T-helper 1 cell treated with Interleukin-12 subunit alpha and Interleukin-12 subunit beta and Interleukin-4 antibody, amounts not matched to agents 30 μg/mL and 1 μg/mL, for 36 hours (primary cell): ENCODE results near the gene RAB23.
A peak's percentile ranks its signal among the peaks of the same experiment; 100 is the strongest.

Experiments used
- H3K27ac Mint-ChIP-seq: one replicate; pipeline ENCODE4 v1.8.0; 2021; ENCODE audit warnings: mild to moderate bottlenecking, mixed read lengths
- H3K27me3 Mint-ChIP-seq: one replicate; pipeline ENCODE4 v1.8.0; 2021; ENCODE audit warnings: low read depth, mixed read lengths
- H3K36me3 Mint-ChIP-seq: one replicate; pipeline ENCODE4 v1.8.0; 2021; ENCODE audit warnings: low read depth, mixed read lengths
- H3K4me1 Mint-ChIP-seq: one replicate; pipeline ENCODE4 v1.8.0; 2021; ENCODE audit warnings: low read depth, mixed read lengths
- H3K4me3 Mint-ChIP-seq: one replicate; pipeline ENCODE4 v1.8.0; 2021; ENCODE audit warnings: mild to moderate bottlenecking, moderate library complexity, mixed read lengths
- H3K9me3 Mint-ChIP-seq: one replicate; pipeline ENCODE4 v1.8.0; 2021; ENCODE audit warnings: mixed read lengths

The RAB23 gene

DNA sequence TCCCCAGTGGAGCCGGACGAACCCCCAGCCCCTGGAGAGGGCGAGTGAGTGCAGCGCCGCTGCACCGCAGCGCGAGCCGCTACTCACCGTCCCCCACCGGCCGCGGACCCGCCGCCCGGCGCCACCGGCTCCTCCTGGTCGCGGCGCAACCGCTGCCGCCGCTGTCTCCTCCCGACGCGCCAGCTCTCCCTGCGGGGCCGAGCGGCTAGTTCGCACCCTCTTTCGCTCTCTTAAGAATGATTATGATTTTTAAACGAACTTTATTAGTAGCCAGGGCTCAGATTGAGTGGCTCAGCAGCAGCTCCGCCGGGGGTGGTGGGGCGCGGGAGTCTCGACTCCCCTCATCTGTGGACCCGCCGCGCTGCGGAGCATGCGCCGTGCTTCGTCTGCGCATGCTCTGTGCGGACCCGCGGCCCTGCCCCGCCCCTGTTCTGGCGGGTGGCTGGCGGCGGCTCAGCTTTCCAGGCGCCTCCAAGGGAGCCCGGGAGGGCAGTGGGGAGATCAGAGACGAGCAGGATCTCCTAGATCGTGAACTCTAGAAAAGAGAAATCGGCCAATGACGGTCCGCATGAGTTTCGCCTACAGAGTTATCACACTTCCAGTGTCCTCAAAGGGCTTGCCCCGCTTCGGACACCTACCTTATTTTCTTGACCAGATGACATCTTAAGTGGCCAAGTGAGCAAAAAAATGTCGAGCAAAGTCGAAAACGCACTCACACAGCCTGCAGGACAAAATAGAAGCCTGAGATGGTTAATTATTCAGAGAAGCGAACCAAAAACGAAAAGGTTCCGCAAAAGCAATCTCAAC lies at the start of gene RAB23:
TSS of gene RAB23 (minus strand) at position 372 of the 807 bp plus-strand sequence. CDS start 11,927 bp downstream, outside the sequence.
- H3K27ac Mint-ChIP-seq: peak within 1 kb of the TSS; percentile 93
- H3K4me3 Mint-ChIP-seq: peak within 1 kb of the TSS; percentile 99
- peaks cover 16% of the 10 kb centered on the region for H3K4me1 Mint-ChIP-seq
- H3K36me3 Mint-ChIP-seq: peaks cover 3% of the 10 kb centered on the region
- no peaks in the 10 kb centered on the region for H3K9me3 Mint-ChIP-seq
- H3K27me3 Mint-ChIP-seq: peaks cover 39% of the 10 kb centered on the region

DNA sequence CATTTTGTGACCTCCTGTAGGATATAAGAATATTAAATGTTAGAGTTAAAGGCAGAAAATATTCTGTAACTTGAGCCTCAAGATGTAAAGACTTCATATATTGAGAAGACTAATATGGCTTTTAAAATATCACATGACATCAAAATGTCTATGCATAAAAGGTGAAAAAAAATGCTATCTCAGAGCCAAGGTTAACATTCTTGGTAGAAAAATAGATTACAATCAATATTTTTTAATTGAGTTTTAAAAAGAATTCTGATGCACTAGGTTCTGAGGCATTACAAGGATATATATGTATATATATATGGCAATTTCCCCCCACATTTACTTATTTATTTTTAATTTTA lies 46.2 kb upstream of the RAB23 start:
- H3K9me3 Mint-ChIP-seq: no peaks in the 10 kb centered on the region
- peaks cover 4% of the 10 kb centered on the region for H3K27me3 Mint-ChIP-seq
- peaks cover 2% of the 10 kb centered on the region for H3K4me1 Mint-ChIP-seq
- H3K27ac Mint-ChIP-seq: no peak overlapping the region
- no peaks in the 10 kb centered on the region for H3K36me3 Mint-ChIP-seq
- H3K4me3 Mint-ChIP-seq: no peak overlapping the region

- Mint-ChIP-seq H3K27me3 (peaks cover 4% of the 10 kb centered on the region), H3K4me3 (no peak overlapping the region), H3K27ac (no peak overlapping the region), H3K9me3 (no peaks in the 10 kb centered on the region), H3K4me1 (peaks cover 2% of the 10 kb centered on the region), H3K36me3 (no peaks in the 10 kb centered on the region)
Measured at GRCh38 chr6:57267586-57268293, 45.6 kb upstream of the RAB23 start.

GRCh38 chr6:57265755-57266221 lies 43.7 kb upstream of the RAB23 start:
- Mint-ChIP-seq H3K4me1 (peaks cover 2% of the 10 kb centered on the region), H3K36me3 (no peaks in the 10 kb centered on the region), H3K4me3 (no peak overlapping the region), H3K27me3 (no peaks in the 10 kb centered on the region), H3K9me3 (no peaks in the 10 kb centered on the region), H3K27ac (no peak overlapping the region)

DNA sequence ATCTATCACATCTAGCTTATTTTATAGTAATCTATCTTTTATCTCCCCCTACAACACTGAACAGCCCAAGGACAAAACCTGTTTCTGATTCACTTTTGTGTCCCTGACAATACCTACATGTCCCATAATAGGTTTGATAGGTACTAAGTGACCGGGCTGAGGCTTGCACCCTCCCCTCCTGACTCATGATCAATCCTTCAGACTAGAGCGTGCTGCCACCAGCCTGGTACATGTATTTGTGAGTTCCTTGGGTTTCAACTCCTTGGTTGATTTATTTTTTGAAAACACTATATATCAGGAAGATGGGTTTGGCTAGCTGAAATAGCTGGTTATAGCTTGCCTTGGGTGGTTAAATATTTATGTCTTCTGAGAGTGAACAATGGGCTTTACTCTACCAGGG lies 41.6 kb upstream of the RAB23 start:
- Mint-ChIP-seq H3K9me3 (no peaks in the 10 kb centered on the region), H3K27ac (no peak overlapping the region), H3K36me3 (no peaks in the 10 kb centered on the region), H3K4me3 (no peak overlapping the region), H3K4me1 (peaks cover 2% of the 10 kb centered on the region), H3K27me3 (no peaks in the 10 kb centered on the region)

DNA sequence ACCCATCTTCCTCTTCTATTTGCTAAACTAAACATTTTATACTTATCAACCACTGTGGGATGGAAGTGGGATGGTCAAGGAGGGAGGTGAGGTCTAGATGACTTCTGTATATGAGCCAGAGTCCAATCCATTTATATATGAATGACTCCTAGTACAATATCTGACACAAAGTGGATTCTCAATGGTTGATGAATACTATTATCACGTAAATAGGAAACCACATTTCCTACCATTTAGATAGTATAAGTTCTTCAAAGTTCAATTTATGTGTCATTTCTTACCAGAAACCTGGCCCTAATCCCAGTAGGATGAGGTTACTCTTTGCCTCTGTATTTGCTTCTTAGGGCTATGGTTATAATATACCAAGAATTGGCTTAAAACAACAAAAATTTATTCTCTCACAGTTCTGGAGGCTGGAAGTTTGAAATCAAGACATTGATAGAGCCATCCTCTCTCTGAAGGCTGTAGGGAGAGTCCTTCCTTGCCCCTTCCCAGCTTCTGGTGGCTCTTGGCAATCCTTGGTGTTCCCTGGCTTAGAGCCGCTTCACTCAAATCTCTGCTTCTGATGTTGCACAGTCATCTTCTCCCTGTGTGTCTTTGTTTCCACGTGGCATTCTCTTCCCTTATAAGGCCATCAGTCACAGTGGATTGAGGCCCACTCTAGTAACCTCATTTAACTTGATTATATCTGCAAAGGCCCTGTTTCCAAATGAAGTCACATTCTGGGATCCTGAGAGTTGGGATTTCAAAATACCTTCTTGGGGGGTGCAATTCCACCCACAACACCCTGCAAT lies 41.0 kb upstream of the RAB23 start:
- Mint-ChIP-seq H3K36me3 (no peaks in the 10 kb centered on the region), H3K27ac (no peak overlapping the region), H3K4me1 (peaks cover 2% of the 10 kb centered on the region), H3K27me3 (no peaks in the 10 kb centered on the region), H3K4me3 (no peak overlapping the region), H3K9me3 (no peaks in the 10 kb centered on the region)

GRCh38 chr6:57262488-57262887 lies 40.4 kb upstream of the RAB23 start:
- H3K27ac Mint-ChIP-seq: no peak overlapping the region
- no peaks in the 10 kb centered on the region for H3K27me3 Mint-ChIP-seq
- no peak overlapping the region for H3K4me3 Mint-ChIP-seq
- no peaks in the 10 kb centered on the region for H3K36me3 Mint-ChIP-seq
- H3K9me3 Mint-ChIP-seq: no peaks in the 10 kb centered on the region
- H3K4me1 Mint-ChIP-seq: peaks cover 2% of the 10 kb centered on the region

DNA sequence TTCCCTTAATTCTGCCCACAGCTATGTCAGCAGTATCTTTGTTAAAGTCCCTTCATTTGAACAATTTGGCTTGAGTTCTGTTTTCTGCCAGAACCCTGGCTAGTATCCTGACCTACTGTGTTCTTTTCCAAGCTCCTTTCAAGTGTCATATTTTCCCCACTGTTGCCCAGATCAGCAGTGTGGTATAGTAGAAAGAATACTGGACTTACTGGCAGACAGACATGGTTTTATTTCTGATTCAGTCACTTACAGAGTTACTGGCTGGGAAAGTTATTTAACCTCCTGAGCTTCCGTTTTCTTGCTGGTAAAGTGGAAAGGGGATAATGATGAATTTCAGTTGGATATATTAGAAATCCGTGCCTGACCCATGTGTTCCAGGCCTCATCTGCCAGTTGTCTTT lies 39.8 kb upstream of the RAB23 start:
- no peaks in the 10 kb centered on the region for H3K27me3 Mint-ChIP-seq
- no peak overlapping the region for H3K27ac Mint-ChIP-seq
- H3K4me3 Mint-ChIP-seq: no peak overlapping the region
- peaks cover 2% of the 10 kb centered on the region for H3K4me1 Mint-ChIP-seq
- no peaks in the 10 kb centered on the region for H3K9me3 Mint-ChIP-seq
- H3K36me3 Mint-ChIP-seq: no peaks in the 10 kb centered on the region

- Mint-ChIP-seq H3K27ac (no peak overlapping the region), H3K4me1 (peaks cover 3% of the 10 kb centered on the region), H3K27me3 (no peaks in the 10 kb centered on the region), H3K4me3 (no peak overlapping the region), H3K9me3 (no peaks in the 10 kb centered on the region), H3K36me3 (no peaks in the 10 kb centered on the region)
Measured at GRCh38 chr6:57259064-57259463, 37.0 kb upstream of the RAB23 start.

DNA sequence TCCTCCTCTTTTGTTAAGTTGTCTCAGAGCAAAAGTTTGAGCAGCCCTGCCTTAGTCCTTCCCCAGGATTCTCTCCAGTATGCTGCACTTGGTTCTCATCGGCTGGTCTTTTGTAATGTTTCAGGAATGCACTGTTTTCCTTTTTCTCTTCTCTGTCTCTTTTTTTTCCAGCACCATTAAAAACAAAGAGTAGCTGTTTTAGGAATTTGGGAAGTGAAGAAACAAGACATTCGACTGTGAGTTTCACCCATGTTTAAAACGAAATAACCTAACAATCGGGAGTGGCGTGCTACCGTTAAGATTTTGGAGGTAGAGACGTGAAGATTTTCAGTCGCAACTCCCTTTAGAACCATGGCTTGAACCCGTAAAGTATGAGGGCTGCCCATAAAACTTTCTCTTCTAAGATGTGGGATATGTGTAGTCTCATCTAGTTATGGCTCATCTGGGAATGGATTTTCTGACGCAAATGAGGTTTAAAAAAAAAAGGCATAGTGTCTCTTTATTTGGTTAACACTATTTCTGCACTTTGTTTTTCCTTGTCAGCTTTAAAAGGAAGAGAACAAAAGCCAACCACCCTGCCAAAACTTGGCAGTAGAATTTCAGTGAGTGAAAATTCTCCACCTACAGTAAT lies 35.9 kb upstream of the RAB23 start:
- Mint-ChIP-seq H3K27me3 (no peaks in the 10 kb centered on the region), H3K36me3 (no peaks in the 10 kb centered on the region), H3K4me3 (no peak overlapping the region), H3K9me3 (no peaks in the 10 kb centered on the region), H3K4me1 (peaks cover 3% of the 10 kb centered on the region), H3K27ac (no peak overlapping the region)

DNA sequence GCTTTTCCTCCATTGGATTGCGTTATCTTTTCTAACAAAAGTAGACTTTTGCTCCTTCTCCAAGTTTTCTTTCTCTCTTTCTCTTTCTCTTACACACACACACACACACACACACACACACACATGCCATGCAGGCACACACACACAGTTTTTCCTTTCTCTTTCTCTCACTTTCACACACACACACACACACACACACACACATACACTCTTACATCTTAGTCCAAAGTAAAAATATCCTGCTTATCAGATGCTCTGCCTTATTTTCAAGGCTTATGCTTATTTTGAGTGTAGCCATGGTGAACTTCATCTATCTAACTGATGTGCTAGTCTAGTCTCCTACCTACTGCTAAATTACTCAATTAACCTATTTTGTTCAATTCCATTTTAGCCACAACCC lies 34.4 kb upstream of the RAB23 start:
- Mint-ChIP-seq H3K27ac (no peak overlapping the region), H3K27me3 (no peaks in the 10 kb centered on the region), H3K4me3 (no peak overlapping the region), H3K4me1 (peaks cover 3% of the 10 kb centered on the region), H3K9me3 (no peaks in the 10 kb centered on the region), H3K36me3 (no peaks in the 10 kb centered on the region)

GRCh38 chr6:57255451-57256169 lies 33.5 kb upstream of the RAB23 start:
- H3K4me1 Mint-ChIP-seq: peaks cover 3% of the 10 kb centered on the region
- H3K27ac Mint-ChIP-seq: no peak overlapping the region
- no peaks in the 10 kb centered on the region for H3K9me3 Mint-ChIP-seq
- H3K27me3 Mint-ChIP-seq: peaks cover 4% of the 10 kb centered on the region
- no peaks in the 10 kb centered on the region for H3K36me3 Mint-ChIP-seq
- H3K4me3 Mint-ChIP-seq: no peak overlapping the region

- Mint-ChIP-seq H3K9me3 (no peaks in the 10 kb centered on the region), H3K4me3 (no peak overlapping the region), H3K36me3 (no peaks in the 10 kb centered on the region), H3K27ac (no peak overlapping the region), H3K27me3 (peaks cover 4% of the 10 kb centered on the region), H3K4me1 (peaks cover 3% of the 10 kb centered on the region)
Measured at GRCh38 chr6:57254055-57254717, 32.1 kb upstream of the RAB23 start.
